Lower leg skin (tissue), 3 donors: Measurements from ENCODE around the gene DCDC2.

ENCODE experiments used
- CTCF ChIP-seq, 3 donors: fragments of 450-650 bp; IDR thresholded peaks; one replicate each; pipeline ENCODE4 v1.5.1; 2016; ENCODE audit warnings: antibody characterized with exemption in 3 of 3, mild to moderate bottlenecking in 3 of 3, moderate library complexity in 2 of 3
- POLR2A ChIP-seq, 2 donors: fragments of 450-650 bp; IDR thresholded peaks; one replicate each; pipeline ENCODE4 v1.6.1; 2016 to 2017; ENCODE audit warnings: antibody characterized with exemption in 2 of 2, mild to moderate bottlenecking in 1 of 2, moderate library complexity in 1 of 2

DNA sequence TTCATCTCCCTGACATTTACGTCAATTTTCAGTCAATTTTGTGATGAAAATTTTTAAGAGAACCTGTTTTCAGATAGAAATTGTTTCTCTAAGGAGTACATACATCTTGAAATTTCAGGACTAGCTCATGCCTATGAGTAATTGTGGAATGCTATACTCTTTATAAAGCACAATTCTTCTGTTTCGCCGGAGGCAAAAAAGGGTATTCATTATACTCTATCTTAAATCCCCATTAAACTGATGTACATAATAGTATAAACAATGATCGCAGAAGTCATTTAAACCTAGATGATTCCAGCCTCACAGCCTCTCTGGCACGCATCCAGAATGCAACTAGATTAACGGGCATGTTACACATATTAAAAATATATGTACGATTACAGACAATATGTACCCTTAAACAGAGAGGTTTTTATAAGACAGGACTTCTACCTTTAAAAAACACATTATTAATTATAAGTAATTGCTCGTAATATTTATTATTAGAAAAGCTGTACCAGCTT is 169.2 kb downstream of the DCDC2 start:
- TF ChIP-seq POLR2A (IDR thresholded peaks at IDR 0.05) (no peak), CTCF (IDR thresholded peaks at IDR 0.05) (no peak)
